Liver (tissue), 9 donors: ENCODE measurements around the gene FGF21. TPM values are rescaled to one million over a fixed set of nuclear protein-coding genes. Genes with fewer than 3 reads are reported as not detected.

Experiments
- DNase-seq: peaks from one replicate; pipeline ENCODE4 v3.0.0-alpha.2; 2017; ENCODE audit warnings: low spot score
- H3K27ac ChIP-seq, 2 donors: one replicate each; pipeline ENCODE4 v1.7.0; 2013; ENCODE audit warnings: inconsistent platforms in 2 of 2, low read length in 2 of 2, control low read depth in 1 of 2, low read depth in 1 of 2, mild to moderate bottlenecking in 1 of 2
- H3K27me3 ChIP-seq, 4 donors: one replicate each; pipeline versions ENCODE4 v1.6.1 to v1.7.0; 2013; ENCODE audit warnings: low read length in 3 of 4, inconsistent platforms in 1 of 4, mild to moderate bottlenecking in 1 of 4, moderate library complexity in 1 of 4; ENCODE audit not compliant: control insufficient read depth in 4 of 4, insufficient read depth in 4 of 4
- H3K36me3 ChIP-seq, 4 donors: one replicate each; pipeline versions ENCODE4 v1.6.1 to v1.7.0; 2013; ENCODE audit warnings: low read length in 3 of 4, mild to moderate bottlenecking in 3 of 4, low read depth in 1 of 4, moderate library complexity in 1 of 4; ENCODE audit not compliant: control insufficient read depth in 4 of 4, insufficient read depth in 3 of 4
- H3K4me1 ChIP-seq, 4 donors: one replicate each; pipeline versions ENCODE4 v1.6.1 to v1.7.0; 2013; ENCODE audit warnings: low read length in 3 of 4, mild to moderate bottlenecking in 3 of 4, moderate library complexity in 1 of 4; ENCODE audit not compliant: control insufficient read depth in 4 of 4, insufficient read depth in 4 of 4
- H3K4me3 ChIP-seq, 3 donors: one replicate each; pipeline versions ENCODE4 v1.6.1 to v1.7.0; 2013; ENCODE audit warnings: low read length in 3 of 3, control low read depth in 1 of 3, low read depth in 1 of 3, mild to moderate bottlenecking in 1 of 3
- H3K9ac ChIP-seq, 2 donors: one replicate each; pipeline ENCODE4 v1.7.0; 2013; ENCODE audit warnings: low read length in 2 of 2, mild to moderate bottlenecking in 2 of 2, moderate library complexity in 2 of 2, control low read depth in 1 of 2, low read depth in 1 of 2
- H3K9me3 ChIP-seq, 4 donors: one replicate each; pipeline versions ENCODE4 v1.6.1 to v1.7.0; 2013; ENCODE audit warnings: low read length in 3 of 4; ENCODE audit not compliant: control insufficient read depth in 4 of 4
- ATF3 ChIP-seq: IDR thresholded peaks from 2 replicates; pipeline ENCODE4 v1.6.1; 2016; ENCODE audit warnings: antibody characterized with exemption
- EGR1 ChIP-seq, 2 donors: IDR thresholded peaks; 2 replicates each; pipeline ENCODE4 v1.6.1; 2016 to 2018; ENCODE audit warnings: antibody characterized with exemption in 2 of 2, low read depth in 2 of 2
- FOXA1 ChIP-seq: IDR thresholded peaks from 2 replicates; pipeline ENCODE4 v1.6.1; 2016; ENCODE audit warnings: antibody characterized with exemption
- FOXA2 ChIP-seq: IDR thresholded peaks from 2 replicates; pipeline ENCODE4 v1.6.1; 2016; ENCODE audit warnings: antibody characterized with exemption
- GABPA ChIP-seq, 2 donors: IDR thresholded peaks in 1 of 2; conservative IDR thresholded peaks in 1 of 2; 2 replicates each; pipeline ENCODE4 v1.6.1; 2016; ENCODE audit warnings: antibody characterized with exemption in 2 of 2, mild to moderate bottlenecking in 1 of 2, moderate library complexity in 1 of 2
- HNF4A ChIP-seq, 2 donors: conservative IDR thresholded peaks; 2 replicates each; pipeline ENCODE4 v1.6.1; 2016; ENCODE audit warnings: antibody characterized with exemption in 2 of 2, mild to moderate bottlenecking in 2 of 2
- HNF4G ChIP-seq: IDR thresholded peaks from 2 replicates; pipeline ENCODE4 v1.6.1; 2016; ENCODE audit warnings: antibody characterized with exemption
- JUND ChIP-seq, 2 donors: IDR thresholded peaks; 2 replicates each; pipeline ENCODE4 v1.6.1; 2016; ENCODE audit warnings: antibody characterized with exemption in 2 of 2
- NR2F2 ChIP-seq: IDR thresholded peaks from 2 replicates; pipeline ENCODE4 v1.6.1; 2016; ENCODE audit warnings: antibody characterized with exemption
- RAD21 ChIP-seq, 2 donors: IDR thresholded peaks; 2 replicates each; pipeline ENCODE4 v1.6.1; 2016; ENCODE audit warnings: antibody characterized with exemption in 2 of 2, mild to moderate bottlenecking in 2 of 2
- REST ChIP-seq: IDR thresholded peaks from 2 replicates; pipeline ENCODE4 v1.6.1; 2016; ENCODE audit warnings: antibody characterized with exemption, mild to moderate bottlenecking
- RXRA ChIP-seq, 2 donors: IDR thresholded peaks; 2 replicates each; pipeline ENCODE4 v1.6.1; 2017 to 2018; ENCODE audit warnings: antibody characterized with exemption in 2 of 2, mild to moderate bottlenecking in 1 of 2
- SP1 ChIP-seq: IDR thresholded peaks from 2 replicates; pipeline ENCODE4 v1.6.1; 2018; ENCODE audit warnings: antibody characterized with exemption, mild to moderate bottlenecking
- TAF1 ChIP-seq: conservative IDR thresholded peaks from 2 replicates; pipeline ENCODE4 v1.6.1; 2016; ENCODE audit warnings: antibody characterized with exemption, mild to moderate bottlenecking
- YY1 ChIP-seq: IDR thresholded peaks from 2 replicates; pipeline ENCODE4 v1.6.1; 2016; ENCODE audit warnings: antibody characterized with exemption, mild to moderate bottlenecking
- ZBTB33 ChIP-seq: IDR thresholded peaks from 2 replicates; pipeline ENCODE4 v1.6.1; 2016; ENCODE audit warnings: antibody characterized with exemption
- WGBS: extraction: QIAGEN DNeasy Blood & Tissue Kit; methylation state at CpG from one replicate; pipeline ENCODE4 v1.1.7; 2013; 5-methylcytosine and 5-hydroxymethylcytosine counted together
- polyA plus RNA-seq, 2 donors: library from polyadenylated mRNA; stranded (reverse) in 1 of 2; unstranded in 1 of 2; fragments of 200-250 nt in 1 of 2; fragments of >200 nt in 1 of 2; fragmentation: Nextera tagmentation in 1 of 2; extraction: Ambion mirVana in 1 of 2; gene quantifications; one replicate each; pipeline versions ENCODE4 v1.2.1 to v1.2.3, GENCODE V29; 2013 to 2015
- total RNA-seq, 2 donors: library from RNA; depleted of rRNA; stranded (reverse); fragments of >200 nt; gene quantifications; one replicate each; pipeline ENCODE4 v1.2.3, GENCODE V29; 2014
- TF ChIP-seq, protein P1 (sequence below): IDR thresholded peaks from 2 replicates; pipeline ENCODE4 v1.6.1; 2016; ENCODE audit warnings: antibody characterized with exemption
- TF ChIP-seq, protein P2 (sequence below): fragments of 150-350 bp; IDR thresholded peaks from 2 replicates; pipeline ENCODE4 v1.5.1; 2017; ENCODE audit warnings: improper control_type of control experiment, low read depth, low read length; ENCODE audit not compliant: missing input control
- donor health status: healthy.
- donor health status: healthy.
- donor health status: healthy.
- donor health status: healthy.
- donor health status: healthy.

Gene FGF21
- total and polyA plus RNA-seq, 4 donors, result 5.5 to 18.5 (median 6.5) TPM; not detected in 1

DNA sequence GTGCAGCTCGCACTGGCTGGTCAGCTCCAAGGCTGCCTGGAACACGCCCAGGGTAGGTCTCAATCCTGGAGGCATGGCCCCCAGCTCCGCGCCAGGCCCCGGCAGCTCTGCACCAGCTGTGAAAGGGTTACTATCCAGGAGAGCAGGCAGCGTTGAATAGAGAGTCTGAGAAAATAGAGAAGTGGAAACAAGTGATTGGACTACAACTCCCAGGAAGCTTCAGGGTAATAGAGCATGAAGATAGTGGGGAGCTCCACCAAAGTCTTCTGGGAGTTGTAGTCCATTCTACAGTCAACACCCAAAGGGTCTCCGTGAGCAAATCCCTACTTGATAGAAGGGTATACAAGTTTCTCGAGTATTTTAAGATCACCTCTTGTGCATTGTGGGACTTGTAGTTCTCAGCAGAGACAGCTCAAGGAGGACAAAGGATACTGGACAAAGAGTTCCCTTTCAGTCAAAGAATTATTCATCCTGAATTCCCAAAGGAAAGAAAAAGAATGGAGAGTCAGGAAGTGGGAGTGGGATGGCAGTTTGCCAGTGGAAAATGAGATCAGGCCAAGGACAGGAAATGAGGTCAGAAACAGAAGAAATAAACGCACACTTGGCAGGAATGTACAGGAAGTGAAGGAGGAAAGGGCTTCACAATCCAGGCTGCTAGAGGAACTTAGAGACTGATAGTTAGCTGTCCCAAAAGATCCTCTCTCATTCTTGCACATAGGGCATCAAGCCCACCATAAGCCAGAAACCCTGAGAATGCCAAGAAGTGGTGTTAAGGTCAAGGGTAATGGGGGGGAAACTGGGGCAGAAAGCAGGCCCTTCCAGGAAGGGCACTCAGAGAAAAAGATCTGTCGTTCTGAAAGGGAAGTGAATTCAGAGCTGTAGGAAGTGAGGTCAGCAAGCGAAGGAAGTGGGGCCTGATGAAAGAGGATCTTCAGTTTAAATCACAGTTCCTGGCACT is 30.2 kb upstream of the FGF21 start:
- no peak for DNase-seq

More for the DNA sequence above, 30.2 kb upstream of the FGF21 start:
- TF ChIP-seq HNF4G (no peak), JUND (IDR thresholded peaks at IDR 0.05) (peak; percentile 7 to 46), YY1 (peak; percentile 12), SP1 (peak; percentile 50), TAF1 (no peak), RAD21 (IDR thresholded peaks at IDR 0.05) (peak in 1 of 2 donors; percentile 15), ATF3 (no peak), EGR1 (IDR thresholded peaks at IDR 0.05; ENCODE audit: low read depth in 2 of 2) (peak in 1 of 2 donors; percentile 36), GABPA (IDR thresholded peaks at IDR 0.05 in 1 of 2, conservative IDR thresholded peaks at IDR 0.05 in 1 of 2) (peak; percentile 63 to 84), FOXA2 (no peak), RXRA (IDR thresholded peaks at IDR 0.05) (peak; percentile 22 to 37), ZBTB33 (no peak), FOXA1 (no peak), NR2F2 (peak; percentile 97), REST (peak; percentile 32), HNF4A (conservative IDR thresholded peaks at IDR 0.05) (no peak)
- TF ChIP-seq, protein P1, sequence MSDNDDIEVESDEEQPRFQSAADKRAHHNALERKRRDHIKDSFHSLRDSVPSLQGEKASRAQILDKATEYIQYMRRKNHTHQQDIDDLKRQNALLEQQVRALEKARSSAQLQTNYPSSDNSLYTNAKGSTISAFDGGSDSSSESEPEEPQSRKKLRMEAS, result peak; percentile 53
- TF ChIP-seq, protein P2, sequence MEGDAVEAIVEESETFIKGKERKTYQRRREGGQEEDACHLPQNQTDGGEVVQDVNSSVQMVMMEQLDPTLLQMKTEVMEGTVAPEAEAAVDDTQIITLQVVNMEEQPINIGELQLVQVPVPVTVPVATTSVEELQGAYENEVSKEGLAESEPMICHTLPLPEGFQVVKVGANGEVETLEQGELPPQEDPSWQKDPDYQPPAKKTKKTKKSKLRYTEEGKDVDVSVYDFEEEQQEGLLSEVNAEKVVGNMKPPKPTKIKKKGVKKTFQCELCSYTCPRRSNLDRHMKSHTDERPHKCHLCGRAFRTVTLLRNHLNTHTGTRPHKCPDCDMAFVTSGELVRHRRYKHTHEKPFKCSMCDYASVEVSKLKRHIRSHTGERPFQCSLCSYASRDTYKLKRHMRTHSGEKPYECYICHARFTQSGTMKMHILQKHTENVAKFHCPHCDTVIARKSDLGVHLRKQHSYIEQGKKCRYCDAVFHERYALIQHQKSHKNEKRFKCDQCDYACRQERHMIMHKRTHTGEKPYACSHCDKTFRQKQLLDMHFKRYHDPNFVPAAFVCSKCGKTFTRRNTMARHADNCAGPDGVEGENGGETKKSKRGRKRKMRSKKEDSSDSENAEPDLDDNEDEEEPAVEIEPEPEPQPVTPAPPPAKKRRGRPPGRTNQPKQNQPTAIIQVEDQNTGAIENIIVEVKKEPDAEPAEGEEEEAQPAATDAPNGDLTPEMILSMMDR, result no peak
- no peaks in the 10 kb centered on the region for H3K27me3 ChIP-seq
- H3K4me1 ChIP-seq, result peaks cover 0 to 10% (median 4%) of the 10 kb centered on the region in 4 donors
- H3K27ac ChIP-seq, result peak overlapping the region; percentile 69 to 77
- peak overlapping the region in 1 of 2 donors; percentile 36 for H3K9ac ChIP-seq
- 57% methylated on average over 11 of the region's 11 CpGs for WGBS
- no peaks in the 10 kb centered on the region for H3K9me3 ChIP-seq
- no peaks in the 10 kb centered on the region for H3K36me3 ChIP-seq
- no peak overlapping the region for H3K4me3 ChIP-seq
